ENCODE measurements around the gene GPBAR1. TPM values are rescaled to one million over a fixed set of nuclear protein-coding genes. Genes with fewer than 3 reads are reported as not detected.
"Not testable (repeated sequence)": the region's sequence is repeated elsewhere in the genome, so short reads cannot be mapped to it uniquely, and the experiment has no call there.

GPBAR1 gene
- total RNA-seq, 2 donors from 2014 or later: 1.5 to 2.7 TPM

- Mint-ChIP-seq H3K27me3 (no peaks in the 10 kb centered on the region), H3K36me3 (ENCODE audit: low read depth) (no peaks in the 10 kb centered on the region), H3K27ac (peak overlapping the region; percentile 60), H3K4me3 (peak overlapping the region; percentile 39), H3K4me1 (peaks cover 21% of the 10 kb centered on the region)
- ATAC-seq: no peak
- no peaks in the 10 kb centered on the region for H3K9me3 ChIP-seq (ENCODE audit: control insufficient read depth, low read length, poor library complexity, severe bottlenecking)
- DNase-seq: no peak
These were observed 4.2 kb downstream of the GPBAR1 start for GRCh38 chr2:218264773-218265561.

DNA sequence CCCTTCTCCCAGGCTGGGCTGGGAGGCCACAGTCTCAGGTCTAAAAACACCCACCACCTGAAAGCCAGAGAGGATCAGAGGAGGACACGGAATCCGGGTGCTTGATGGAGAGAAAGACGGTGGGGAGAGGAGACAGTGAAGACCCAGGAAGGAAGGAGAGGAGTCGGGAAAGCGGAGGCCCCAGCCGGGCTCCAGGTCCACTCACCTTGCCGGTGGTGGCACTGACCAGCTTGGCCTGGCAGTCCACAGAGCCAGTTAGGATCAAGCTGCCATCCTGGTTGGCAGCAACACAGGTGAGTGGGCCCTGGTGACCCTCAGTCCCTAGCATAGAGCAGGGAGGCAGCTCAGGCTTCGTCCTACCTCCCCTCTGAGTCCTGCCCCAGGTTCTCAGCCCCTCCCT lies 4.8 kb downstream of the GPBAR1 start:
- H3K4me3 Mint-ChIP-seq: peak overlapping the region; percentile 39
- no peaks in the 10 kb centered on the region for H3K9me3 ChIP-seq (ENCODE audit: control insufficient read depth, low read length, poor library complexity, severe bottlenecking)
- H3K4me1 Mint-ChIP-seq: peaks cover 24% of the 10 kb centered on the region
- H3K36me3 Mint-ChIP-seq (ENCODE audit: low read depth): no peaks in the 10 kb centered on the region
- peak overlapping the region; percentile 60 for H3K27ac Mint-ChIP-seq
- DNase-seq: no peak
- H3K27me3 Mint-ChIP-seq: no peaks in the 10 kb centered on the region
- no peak for ATAC-seq

GRCh38 chr2:218266316-218266979 lies 5.6 kb downstream of the GPBAR1 start:
- H3K9me3 ChIP-seq (ENCODE audit: control insufficient read depth, low read length, poor library complexity, severe bottlenecking): no peaks in the 10 kb centered on the region
- H3K27me3 Mint-ChIP-seq: no peaks in the 10 kb centered on the region
- DNase-seq (no peak), ATAC-seq (no peak)
- H3K27ac Mint-ChIP-seq: peak overlapping the region; percentile 60
- no peaks in the 10 kb centered on the region for H3K36me3 Mint-ChIP-seq (ENCODE audit: low read depth)
- H3K4me1 Mint-ChIP-seq: peaks cover 28% of the 10 kb centered on the region
- no peak overlapping the region for H3K4me3 Mint-ChIP-seq

GRCh38 chr2:218267259-218267658 lies 6.4 kb downstream of the GPBAR1 start:
- H3K9me3 ChIP-seq (ENCODE audit: control insufficient read depth, low read length, poor library complexity, severe bottlenecking): no peaks in the 10 kb centered on the region
- H3K36me3 Mint-ChIP-seq (ENCODE audit: low read depth): no peaks in the 10 kb centered on the region
- H3K27ac Mint-ChIP-seq: peak overlapping the region; percentile 60
- DNase-seq: no peak
- H3K27me3 Mint-ChIP-seq: no peaks in the 10 kb centered on the region
- no peak overlapping the region for H3K4me3 Mint-ChIP-seq
- peaks cover 36% of the 10 kb centered on the region for H3K4me1 Mint-ChIP-seq
- ATAC-seq: no peak

DNA sequence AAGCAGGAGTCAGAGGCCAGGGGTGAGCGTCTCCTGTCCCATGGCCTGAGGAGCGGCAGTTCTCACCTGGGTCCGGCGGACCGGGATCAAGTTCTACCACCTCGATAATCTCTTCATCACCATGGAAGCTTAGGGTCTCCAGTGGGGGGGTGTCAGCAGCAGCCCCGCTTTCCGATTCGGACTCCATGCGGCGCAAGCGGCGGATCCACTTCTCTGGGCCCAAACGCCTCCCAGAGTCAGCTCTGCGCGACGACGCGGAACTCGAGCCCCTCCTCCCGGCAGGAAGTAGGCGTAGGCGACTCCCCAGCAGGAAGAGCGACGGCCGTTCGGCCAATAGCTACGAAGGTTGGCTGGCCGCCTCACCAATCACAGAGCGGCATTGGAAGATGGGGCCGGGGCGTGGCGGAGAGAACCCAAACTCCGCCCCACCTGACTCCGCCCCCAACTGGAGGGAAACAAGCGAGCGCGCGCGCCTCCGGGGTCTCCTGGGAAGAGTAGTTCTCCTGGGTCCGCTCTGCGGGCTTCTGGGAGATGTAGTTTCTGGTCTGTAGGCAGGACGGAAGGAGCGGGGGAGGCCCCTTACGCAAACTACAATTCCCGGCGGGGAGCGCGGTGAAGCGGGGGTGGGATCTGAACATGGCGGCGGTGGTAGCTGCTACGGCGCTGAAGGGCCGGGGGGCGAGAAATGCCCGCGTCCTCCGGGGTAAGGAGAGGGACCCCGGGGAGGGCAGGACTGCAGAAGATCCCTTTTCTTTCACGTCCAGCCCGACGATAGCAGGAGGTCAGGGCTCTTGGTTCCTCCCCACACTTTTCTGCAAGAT lies 9.3 kb downstream of the GPBAR1 start, which contains the start of the genes AAMP and PNKD:
Gene AAMP (minus strand): TSS at position 238 of the 821 bp plus-strand sequence. CDS start 51 bp downstream, at position 187.
Gene PNKD (plus strand): TSS at position 620 of the 821 bp plus-strand sequence. CDS start 17 bp downstream, at position 637.
- Mint-ChIP-seq H3K27ac (peak within 1 kb of the TSS; percentile 90), H3K4me1 (peaks cover 45% of the 10 kb centered on the region), H3K36me3 (ENCODE audit: low read depth) (peaks cover 2% of the 10 kb centered on the region), H3K4me3 (peak within 1 kb of the TSS; percentile 95), H3K27me3 (no peaks in the 10 kb centered on the region)
- H3K9me3 ChIP-seq (ENCODE audit: control insufficient read depth, low read length, poor library complexity, severe bottlenecking): no peaks in the 10 kb centered on the region
- DNase-seq: peak; percentile 100
- peak; percentile 93 for ATAC-seq

DNA sequence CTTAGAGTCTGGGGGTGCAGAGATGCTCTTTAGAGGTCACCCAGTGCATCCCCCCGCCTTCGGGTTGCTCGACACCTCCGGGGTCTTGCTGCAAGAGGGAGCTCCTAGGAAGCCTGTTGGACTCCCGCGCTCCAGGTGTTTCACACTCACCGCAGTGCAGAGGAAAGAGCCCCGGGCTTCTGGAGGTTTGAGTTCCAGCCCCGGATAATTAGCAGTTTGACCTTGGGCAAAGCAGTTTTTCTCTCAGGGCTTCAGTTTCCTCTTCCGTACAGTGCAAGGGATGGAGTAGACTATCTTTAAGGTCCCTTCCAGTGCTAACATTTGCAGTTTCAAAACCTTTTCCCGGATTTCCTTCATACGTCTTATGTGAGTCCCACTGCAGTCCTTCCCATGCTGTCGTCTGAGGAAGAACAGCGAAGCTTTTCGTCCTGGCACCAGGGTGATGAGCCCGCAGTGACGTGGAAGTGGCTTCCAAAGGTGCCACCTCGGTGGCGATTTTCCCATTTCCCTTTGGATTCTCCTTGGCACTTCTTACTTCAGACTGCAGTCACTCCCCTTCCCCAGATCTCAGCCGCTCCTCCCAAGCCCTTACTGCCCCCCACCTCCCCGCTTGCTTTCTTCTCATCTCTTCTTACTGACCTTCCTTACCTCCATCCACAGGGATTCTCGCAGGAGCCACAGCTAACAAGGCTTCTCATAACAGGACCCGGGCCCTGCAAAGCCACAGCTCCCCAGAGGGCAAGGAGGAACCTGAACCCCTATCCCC lies 10.1 kb downstream of the GPBAR1 start:
- no peak for ATAC-seq
- Mint-ChIP-seq H3K27ac (peak overlapping the region; percentile 90), H3K4me3 (peak overlapping the region; percentile 95), H3K27me3 (no peaks in the 10 kb centered on the region), H3K4me1 (peaks cover 41% of the 10 kb centered on the region), H3K36me3 (ENCODE audit: low read depth) (peaks cover 2% of the 10 kb centered on the region)
- H3K9me3 ChIP-seq (ENCODE audit: control insufficient read depth, low read length, poor library complexity, severe bottlenecking): no peaks in the 10 kb centered on the region
- no peak for DNase-seq

DNA sequence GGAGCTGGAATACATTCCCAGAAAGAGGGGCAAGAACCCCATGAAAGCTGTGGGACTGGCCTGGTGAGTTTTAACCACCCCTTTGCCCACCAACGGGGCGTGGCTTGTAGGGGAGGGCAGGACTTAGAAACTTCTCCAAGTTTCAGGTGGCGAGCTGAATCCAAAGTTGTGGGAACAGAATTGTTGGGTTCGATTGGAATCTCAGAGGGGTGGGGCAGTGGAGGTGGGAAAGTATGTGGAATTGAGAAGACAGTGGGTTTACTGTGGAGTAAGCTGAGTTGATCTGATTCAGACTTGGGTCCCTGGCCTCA lies 10.6 kb downstream of the GPBAR1 start:
- Mint-ChIP-seq H3K36me3 (ENCODE audit: low read depth) (peaks cover 2% of the 10 kb centered on the region), H3K4me1 (peaks cover 40% of the 10 kb centered on the region), H3K27me3 (no peaks in the 10 kb centered on the region), H3K27ac (peak overlapping the region; percentile 90), H3K4me3 (peak overlapping the region; percentile 95)
- DNase-seq (no peak), ATAC-seq (no peak)
- H3K9me3 ChIP-seq (ENCODE audit: control insufficient read depth, low read length, poor library complexity, severe bottlenecking): no peaks in the 10 kb centered on the region

GRCh38 chr2:218271865-218272530 lies 11.2 kb downstream of the GPBAR1 start:
- DNase-seq (no peak), ATAC-seq (no peak)
- Mint-ChIP-seq H3K36me3 (ENCODE audit: low read depth) (peaks cover 7% of the 10 kb centered on the region), H3K27ac (peak overlapping the region; percentile 90), H3K4me1 (peaks cover 38% of the 10 kb centered on the region), H3K27me3 (no peaks in the 10 kb centered on the region), H3K4me3 (peak overlapping the region; percentile 95)
- no peaks in the 10 kb centered on the region for H3K9me3 ChIP-seq (ENCODE audit: control insufficient read depth, low read length, poor library complexity, severe bottlenecking)

- peaks cover 36% of the 10 kb centered on the region for H3K4me1 Mint-ChIP-seq
- DNase-seq (peak; percentile 54 to 69 (median 63)), ATAC-seq (peak; percentile 13)
- peak overlapping the region; percentile 90 for H3K27ac Mint-ChIP-seq
- H3K9me3 ChIP-seq (ENCODE audit: control insufficient read depth, low read length, poor library complexity, severe bottlenecking): no peaks in the 10 kb centered on the region
- H3K36me3 Mint-ChIP-seq (ENCODE audit: low read depth): peaks cover 13% of the 10 kb centered on the region
- no peaks in the 10 kb centered on the region for H3K27me3 Mint-ChIP-seq
- no peak overlapping the region for H3K4me3 Mint-ChIP-seq
These were observed 11.9 kb downstream of the GPBAR1 start for GRCh38 chr2:218272531-218273212.

DNA sequence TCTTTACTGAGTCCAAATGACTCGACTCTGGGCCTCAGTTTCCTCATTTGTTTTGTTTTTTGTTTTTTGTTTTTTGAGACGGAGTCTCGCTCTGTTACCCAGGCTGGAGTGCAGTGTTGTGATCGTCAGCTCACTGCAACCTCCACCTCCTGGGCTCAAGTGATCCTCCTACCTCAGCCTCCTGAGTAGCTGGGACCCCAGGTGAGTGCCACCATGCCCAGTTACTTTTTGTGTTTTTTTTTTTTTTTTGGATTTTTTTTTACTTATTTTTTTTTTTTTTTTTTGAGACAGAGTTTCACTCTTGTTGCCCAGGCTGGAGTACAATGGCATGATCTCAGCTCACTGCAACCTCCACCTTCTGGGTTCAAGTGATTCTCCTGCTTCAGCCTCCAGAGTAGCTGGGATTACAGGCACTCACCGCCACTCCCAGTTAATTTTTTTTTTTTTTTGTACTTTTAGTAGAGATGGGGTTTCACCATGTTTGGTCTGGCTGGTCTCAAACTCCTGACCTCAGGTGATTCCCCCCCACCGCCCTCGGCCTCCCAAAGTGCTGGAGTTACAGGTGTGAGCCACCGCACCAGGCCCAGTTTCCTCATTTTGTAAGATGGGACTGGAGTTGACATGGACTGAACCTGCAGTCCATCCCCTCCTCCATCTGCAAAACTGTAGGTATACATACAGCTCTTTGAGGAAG lies 12.5 kb downstream of the GPBAR1 start:
- not testable (repeated sequence) for DNase-seq; H3K27me3 Mint-ChIP-seq; H3K9me3 ChIP-seq (ENCODE audit: control insufficient read depth, low read length, poor library complexity, severe bottlenecking); ATAC-seq; H3K4me3 Mint-ChIP-seq
- peaks cover 36% of the 10 kb centered on the region for H3K4me1 Mint-ChIP-seq
- peak overlapping the region; percentile 43 for H3K27ac Mint-ChIP-seq
- H3K36me3 Mint-ChIP-seq (ENCODE audit: low read depth): peaks cover 13% of the 10 kb centered on the region

DNA sequence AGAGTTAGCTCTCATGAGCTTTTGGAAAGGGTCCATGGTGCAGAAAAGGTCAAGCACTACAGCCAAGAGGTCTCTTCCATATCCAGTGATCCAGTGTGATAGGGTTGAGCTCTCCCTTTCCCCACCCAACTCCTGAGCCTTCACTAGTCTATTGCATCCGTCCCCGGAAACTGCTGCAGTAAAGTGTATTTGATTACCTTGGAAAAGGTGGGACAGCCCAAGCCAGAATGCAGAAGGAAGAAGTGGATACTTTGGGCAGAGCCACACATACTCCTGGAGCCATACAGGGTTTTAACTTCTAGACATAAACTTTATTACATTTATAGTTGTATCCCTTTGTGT lies 13.1 kb downstream of the GPBAR1 start:
- Mint-ChIP-seq H3K4me3 (no peak overlapping the region), H3K36me3 (ENCODE audit: low read depth) (peaks cover 13% of the 10 kb centered on the region), H3K4me1 (peaks cover 36% of the 10 kb centered on the region), H3K27ac (peak overlapping the region; percentile 43), H3K27me3 (no peaks in the 10 kb centered on the region)
- DNase-seq: no peak
- ATAC-seq: no peak
- H3K9me3 ChIP-seq (ENCODE audit: control insufficient read depth, low read length, poor library complexity, severe bottlenecking): no peaks in the 10 kb centered on the region
